CD4-positive, alpha-beta T cell (primary cell): ENCODE data around the gene RALGPS2. TPM values are rescaled to one million over a fixed set of nuclear protein-coding genes. Genes with fewer than 3 reads are reported as not detected.

Source experiments
- ATAC-seq: fragments of 200-7000 bp; cut with Tn5 transposase; one replicate; pipeline ENCODE4 v1.10.0; 2022; ENCODE audit warnings: mild to moderate bottlenecking; ENCODE audit not compliant: poor library complexity
- CTCF ChIA-PET: fragments of 350-600 bp; sonication (Branson Sonifier 250); formaldehyde crosslinking; loops from one replicate; lab custom pipeline; 2021; ENCODE audit warnings: antibody characterized with exemption, inconsistent platforms; lab: Charles Lee
- POLR2A ChIA-PET: fragments of 350-600 bp; sonication (Branson Sonifier 250); formaldehyde crosslinking; loops from one replicate; lab custom pipeline; 2021; ENCODE audit warnings: antibody characterized with exemption, inconsistent platforms; lab: Charles Lee
- DNase-seq, 14 experiments: peaks; one replicate each; pipeline ENCODE4 v3.0.0-alpha.2; 2013 to 2020; ENCODE audit warnings: mixed read lengths in 2 of 14
- H3K27ac ChIP-seq, 2 donors: one replicate each; pipeline versions ENCODE4 v1.5.1 to v1.7.0; 2013; ENCODE audit warnings: low read length in 2 of 2, low read depth in 1 of 2, mild to moderate bottlenecking in 1 of 2
- H3K27me3 ChIP-seq, 2 experiments: 1 replicate in 1 of 2; 2 replicates in 1 of 2; pipeline versions ENCODE4 v1.6.1 to v1.7.0; 2013; ENCODE audit warnings: low read length in 2 of 2, control low read depth in 1 of 2, mild to moderate bottlenecking in 1 of 2, moderate library complexity in 1 of 2; ENCODE audit not compliant: insufficient read depth in 2 of 2, control insufficient read depth in 1 of 2
- H3K36me3 ChIP-seq: one replicate; pipeline ENCODE4 v1.6.1; 2013; ENCODE audit warnings: low read length, control low read depth; ENCODE audit not compliant: insufficient read depth
- H3K4me1 ChIP-seq: one replicate; pipeline ENCODE4 v1.6.1; 2013; ENCODE audit warnings: low read length, control low read depth; ENCODE audit not compliant: insufficient read depth
- H3K4me3 ChIP-seq: one replicate; pipeline ENCODE4 v1.5.1; 2013; ENCODE audit warnings: mild to moderate bottlenecking, low read length, moderate library complexity
- H3K9me3 ChIP-seq, 2 experiments: 1 replicate in 1 of 2; 2 replicates in 1 of 2; pipeline versions ENCODE4 v1.6.1 to v1.7.0; 2013; ENCODE audit warnings: low read length in 2 of 2, mild to moderate bottlenecking in 2 of 2, control low read depth in 1 of 2, moderate library complexity in 1 of 2; ENCODE audit not compliant: control insufficient read depth in 1 of 2, insufficient read depth in 1 of 2
- H3K27ac Mint-ChIP-seq: one replicate; pipeline ENCODE4 v1.8.0; 2020; ENCODE audit warnings: mixed read lengths
- H3K27me3 Mint-ChIP-seq: one replicate; pipeline ENCODE4 v1.8.0; 2021; ENCODE audit warnings: mixed read lengths
- H3K36me3 Mint-ChIP-seq: one replicate; pipeline ENCODE4 v1.8.0; 2021; ENCODE audit warnings: low read depth, mixed read lengths
- H3K4me1 Mint-ChIP-seq: one replicate; pipeline ENCODE4 v1.8.0; 2021; ENCODE audit warnings: low read depth, mixed read lengths
- H3K4me3 Mint-ChIP-seq: one replicate; pipeline ENCODE4 v1.8.0; 2020; ENCODE audit warnings: mild to moderate bottlenecking, mixed read lengths
- H3K9me3 Mint-ChIP-seq: one replicate; pipeline ENCODE4 v1.8.0; 2020; ENCODE audit warnings: mixed read lengths
- intact Hi-C, 2 experiments: fragments of 100-400 bp; cut with DNase I in 1 of 2; cut with micrococcal nuclease in 1 of 2; formaldehyde crosslinking; loops; one replicate each; pipeline versions ENCODE4 v1.15.1 to v1.9.0; 2023 to 2025; cut with DNase I, micrococcal nuclease
- total RNA-seq, 174 experiments: library from RNA in 2 of 174; stranded (reverse) in 2 of 174; gene quantifications; one replicate each; pipeline ENCODE4 v1.2.3 and lab custom pipeline; 2021 to 2026
- TF ChIP-seq, protein P1 (sequence below): fragments of 200-600 bp; IDR thresholded peaks from one replicate; pipeline ENCODE4 v1.8.0; 2022; ENCODE audit warnings: antibody characterized with exemption, mild to moderate bottlenecking

RALGPS2 gene
- total RNA-seq, 2 experiments from 2014 or later = 8.6 to 10.8 TPM

DNA sequence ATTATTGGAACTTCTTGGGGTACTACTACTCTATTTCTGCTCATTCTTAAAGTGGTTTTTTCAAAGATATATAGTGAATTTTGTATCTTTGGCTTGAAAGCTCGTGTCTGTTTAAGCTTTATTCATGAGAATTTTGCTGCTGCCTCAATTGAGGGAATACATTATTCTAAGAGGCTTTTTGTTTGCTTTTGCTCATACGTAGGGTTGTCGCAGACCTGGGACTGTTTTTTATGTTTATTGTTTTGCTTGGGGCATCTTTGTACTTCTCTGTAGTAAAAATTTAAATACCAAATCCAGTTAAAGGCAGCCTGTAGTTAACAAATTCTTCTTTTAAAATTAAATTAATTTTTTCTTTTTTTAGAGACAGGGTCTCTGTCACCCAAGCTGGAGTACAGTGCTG lies 83.5 kb downstream of the RALGPS2 start:
- CTCF ChIA-PET = no interaction called here
- TF ChIP-seq, protein P1, sequence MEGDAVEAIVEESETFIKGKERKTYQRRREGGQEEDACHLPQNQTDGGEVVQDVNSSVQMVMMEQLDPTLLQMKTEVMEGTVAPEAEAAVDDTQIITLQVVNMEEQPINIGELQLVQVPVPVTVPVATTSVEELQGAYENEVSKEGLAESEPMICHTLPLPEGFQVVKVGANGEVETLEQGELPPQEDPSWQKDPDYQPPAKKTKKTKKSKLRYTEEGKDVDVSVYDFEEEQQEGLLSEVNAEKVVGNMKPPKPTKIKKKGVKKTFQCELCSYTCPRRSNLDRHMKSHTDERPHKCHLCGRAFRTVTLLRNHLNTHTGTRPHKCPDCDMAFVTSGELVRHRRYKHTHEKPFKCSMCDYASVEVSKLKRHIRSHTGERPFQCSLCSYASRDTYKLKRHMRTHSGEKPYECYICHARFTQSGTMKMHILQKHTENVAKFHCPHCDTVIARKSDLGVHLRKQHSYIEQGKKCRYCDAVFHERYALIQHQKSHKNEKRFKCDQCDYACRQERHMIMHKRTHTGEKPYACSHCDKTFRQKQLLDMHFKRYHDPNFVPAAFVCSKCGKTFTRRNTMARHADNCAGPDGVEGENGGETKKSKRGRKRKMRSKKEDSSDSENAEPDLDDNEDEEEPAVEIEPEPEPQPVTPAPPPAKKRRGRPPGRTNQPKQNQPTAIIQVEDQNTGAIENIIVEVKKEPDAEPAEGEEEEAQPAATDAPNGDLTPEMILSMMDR = no peak
- H3K4me1 ChIP-seq = no peaks in the 10 kb centered on the region
- intact Hi-C loops = loop anchor here in 1 of 2 experiments (10.0 kb wide), 1 partner anchor 56 kb away; no protein-coding TSS in a partner anchor
- no peaks in the 10 kb centered on the region for H3K4me1 Mint-ChIP-seq
- H3K4me3 Mint-ChIP-seq = no peak overlapping the region
- no peak overlapping the region for H3K4me3 ChIP-seq
- H3K9me3 ChIP-seq = no peaks in the 10 kb centered on the region
- H3K27ac Mint-ChIP-seq = no peak overlapping the region
- H3K27me3 ChIP-seq = no peaks in the 10 kb centered on the region
- DNase-seq (no peak), ATAC-seq (no peak)
- H3K27ac ChIP-seq = no peak overlapping the region
- no peaks in the 10 kb centered on the region for H3K36me3 ChIP-seq
- POLR2A ChIA-PET = no interaction called here
- H3K9me3 Mint-ChIP-seq = no peaks in the 10 kb centered on the region
- peaks cover 36% of the 10 kb centered on the region for H3K36me3 Mint-ChIP-seq
- H3K27me3 Mint-ChIP-seq = no peaks in the 10 kb centered on the region

DNA sequence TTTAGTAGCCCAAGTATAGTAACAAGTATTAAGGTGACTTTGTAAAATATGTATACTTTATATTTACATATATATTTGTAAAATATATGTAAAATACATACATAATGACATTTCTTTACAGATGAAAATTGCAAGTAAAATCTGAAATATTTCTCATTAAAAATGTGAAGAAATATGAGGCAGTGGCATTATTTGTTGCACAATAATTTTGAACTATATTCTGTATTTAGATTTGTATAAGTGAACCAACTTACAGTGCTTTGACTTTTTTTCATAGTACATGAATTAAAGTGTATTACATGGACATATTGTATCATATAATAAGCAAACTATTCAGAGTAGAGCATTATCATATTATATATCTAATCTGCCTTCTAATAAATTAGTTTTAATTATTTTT lies 85.5 kb downstream of the RALGPS2 start:
- no peaks in the 10 kb centered on the region for H3K36me3 ChIP-seq
- no peak overlapping the region for H3K4me3 Mint-ChIP-seq
- H3K4me3 ChIP-seq = no peak overlapping the region
- no peak overlapping the region for H3K27ac ChIP-seq
- H3K27ac Mint-ChIP-seq = no peak overlapping the region
- no peaks in the 10 kb centered on the region for H3K27me3 ChIP-seq
- no peaks in the 10 kb centered on the region for H3K4me1 ChIP-seq
- H3K36me3 Mint-ChIP-seq = peaks cover 50% of the 10 kb centered on the region
- H3K27me3 Mint-ChIP-seq = no peaks in the 10 kb centered on the region
- ChIA-PET CTCF (no interaction called here), POLR2A (no interaction called here)
- TF ChIP-seq, protein P1 = no peak
- no peaks in the 10 kb centered on the region for H3K4me1 Mint-ChIP-seq
- no peaks in the 10 kb centered on the region for H3K9me3 ChIP-seq
- no peaks in the 10 kb centered on the region for H3K9me3 Mint-ChIP-seq
- DNase-seq = no peak
- ATAC-seq = no peak
- intact Hi-C loops = no loop called here

DNA sequence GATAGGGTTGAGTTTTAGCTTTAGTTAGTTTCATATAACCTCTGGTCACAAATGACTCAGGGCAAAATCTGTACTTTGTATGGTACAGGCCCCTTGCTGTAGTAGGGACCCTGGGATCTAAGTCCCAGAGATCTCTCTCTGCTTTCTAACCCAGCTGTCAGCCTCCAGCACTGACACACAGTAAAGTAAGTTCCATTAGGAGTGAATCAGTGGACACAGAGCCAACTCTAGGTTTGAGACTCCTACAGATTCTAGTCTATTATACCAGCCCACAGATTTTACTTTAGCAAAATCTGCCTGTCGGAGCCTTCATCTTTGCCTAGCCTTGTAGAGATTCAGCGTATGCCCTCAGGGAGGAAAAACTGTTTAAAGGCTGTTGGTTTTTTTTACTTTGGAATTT lies 93.4 kb downstream of the RALGPS2 start:
- Mint-ChIP-seq H3K27me3 (no peaks in the 10 kb centered on the region), H3K4me1 (no peaks in the 10 kb centered on the region), H3K27ac (no peak overlapping the region), H3K36me3 (peaks cover 47% of the 10 kb centered on the region), H3K9me3 (no peaks in the 10 kb centered on the region), H3K4me3 (no peak overlapping the region)
- ChIA-PET POLR2A (no interaction called here), CTCF (no interaction called here)
- no peak overlapping the region for H3K27ac ChIP-seq
- no peaks in the 10 kb centered on the region for H3K4me1 ChIP-seq
- no peaks in the 10 kb centered on the region for H3K27me3 ChIP-seq
- intact Hi-C loops = no loop called here
- H3K36me3 ChIP-seq = no peaks in the 10 kb centered on the region
- no peak for ATAC-seq
- no peaks in the 10 kb centered on the region for H3K9me3 ChIP-seq
- no peak overlapping the region for H3K4me3 ChIP-seq
- TF ChIP-seq, protein P1 = no peak
- DNase-seq = no peak
